DOHH2 (cell line): Measurements from ENCODE around the gene OR2T3.
"Not testable (repeated sequence)": the region's sequence is repeated elsewhere in the genome, so short reads cannot be mapped to it uniquely, and the experiment has no call there.

Experiments used
- H3F3A ChIP-seq: fragments of 200-600 bp; sonication (generic), shearing (Covaris generic); 2 replicates; pipeline ENCODE4 v1.6.0; 2016; ENCODE audit warnings: antibody characterized with exemption, mild to moderate bottlenecking; ENCODE audit not compliant: control insufficient read depth, insufficient read depth
- H3K27ac ChIP-seq: fragments of 200-600 bp; sonication (generic); 2 replicates; pipeline ENCODE4 v1.5.1; 2014; ENCODE audit warnings: low read depth, mild to moderate bottlenecking, low read length, moderate library complexity
- H3K27me3 ChIP-seq: fragments of 200-600 bp; sonication (generic); 2 replicates; pipeline ENCODE4 v1.6.1; 2014; ENCODE audit warnings: mild to moderate bottlenecking, low read length, mixed read lengths; ENCODE audit not compliant: control insufficient read depth
- H3K36me3 ChIP-seq: fragments of 200-600 bp; sonication (generic); 2 replicates; pipeline ENCODE4 v1.6.1; 2014; ENCODE audit warnings: mild to moderate bottlenecking, low read length, moderate library complexity, mixed read lengths; ENCODE audit not compliant: control insufficient read depth
- H3K4me1 ChIP-seq: fragments of 200-600 bp; sonication (generic); 2 replicates; pipeline ENCODE4 v1.6.1; 2014; ENCODE audit warnings: mild to moderate bottlenecking, low read length, mixed read lengths; ENCODE audit not compliant: control insufficient read depth
- H3K4me2 ChIP-seq: fragments of 200-600 bp; sonication (generic); 2 replicates; pipeline ENCODE4 v1.6.0; 2014; ENCODE audit warnings: mild to moderate bottlenecking, low read length, moderate library complexity
- H3K4me3 ChIP-seq: fragments of 200-600 bp; sonication (generic); 2 replicates; pipeline ENCODE4 v1.5.1; 2014; ENCODE audit warnings: mild to moderate bottlenecking, low read length, mixed read lengths
- H3K79me2 ChIP-seq: fragments of 200-600 bp; sonication (generic); 2 replicates; pipeline ENCODE4 v1.6.1; 2014; ENCODE audit warnings: mild to moderate bottlenecking, low read length, mixed read lengths; ENCODE audit not compliant: control insufficient read depth
- H3K9me2 ChIP-seq: fragments of 200-600 bp; sonication (generic); replicated peaks from 2 replicates; pipeline ENCODE4 v1.6.1; 2014; ENCODE audit warnings: mild to moderate bottlenecking, low read length, mixed read lengths; ENCODE audit not compliant: control insufficient read depth
- H3K9me3 ChIP-seq: fragments of 200-600 bp; sonication (generic); 2 replicates; pipeline ENCODE4 v1.6.1; 2014; ENCODE audit warnings: antibody characterized with exemption, low read length, mixed read lengths; ENCODE audit not compliant: control insufficient read depth, insufficient read depth
- H4K20me1 ChIP-seq: fragments of 200-600 bp; sonication (generic); 2 replicates; pipeline ENCODE4 v1.6.0; 2014; ENCODE audit warnings: low read depth, mild to moderate bottlenecking, antibody characterized with exemption, low read length, moderate library complexity; ENCODE audit not compliant: control insufficient read depth, insufficient read depth

Gene OR2T3

DNA sequence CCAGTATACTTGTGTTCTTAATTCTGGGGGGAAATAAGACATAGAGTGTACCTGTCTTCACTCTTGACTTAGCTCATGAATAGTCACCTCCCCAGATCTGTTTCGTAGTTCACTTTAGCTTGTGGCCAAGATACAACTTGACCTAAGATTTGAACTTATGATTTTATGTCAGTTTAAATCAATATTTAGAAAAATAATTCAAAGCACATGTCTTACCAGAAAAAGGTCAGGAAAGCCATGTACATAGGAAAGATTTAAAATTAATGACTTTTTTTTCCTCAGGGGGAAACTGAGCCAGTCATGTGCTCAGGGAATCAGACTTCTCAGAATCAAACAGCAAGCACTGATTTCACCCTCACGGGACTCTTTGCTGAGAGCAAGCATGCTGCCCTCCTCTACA lies at the start of gene OR2T3:
TSS of gene OR2T3 (plus strand) at position 301 of the 400 bp plus-strand sequence. CDS start at position 301, 0 bp downstream.
- not testable (repeated sequence) for H3K4me1 ChIP-seq, H4K20me1 ChIP-seq, H3K4me2 ChIP-seq, H3K9me3 ChIP-seq, H3K9me2 ChIP-seq, H3K27ac ChIP-seq, H3K4me3 ChIP-seq, H3F3A ChIP-seq, H3K36me3 ChIP-seq, H3K79me2 ChIP-seq, H3K27me3 ChIP-seq

DNA sequence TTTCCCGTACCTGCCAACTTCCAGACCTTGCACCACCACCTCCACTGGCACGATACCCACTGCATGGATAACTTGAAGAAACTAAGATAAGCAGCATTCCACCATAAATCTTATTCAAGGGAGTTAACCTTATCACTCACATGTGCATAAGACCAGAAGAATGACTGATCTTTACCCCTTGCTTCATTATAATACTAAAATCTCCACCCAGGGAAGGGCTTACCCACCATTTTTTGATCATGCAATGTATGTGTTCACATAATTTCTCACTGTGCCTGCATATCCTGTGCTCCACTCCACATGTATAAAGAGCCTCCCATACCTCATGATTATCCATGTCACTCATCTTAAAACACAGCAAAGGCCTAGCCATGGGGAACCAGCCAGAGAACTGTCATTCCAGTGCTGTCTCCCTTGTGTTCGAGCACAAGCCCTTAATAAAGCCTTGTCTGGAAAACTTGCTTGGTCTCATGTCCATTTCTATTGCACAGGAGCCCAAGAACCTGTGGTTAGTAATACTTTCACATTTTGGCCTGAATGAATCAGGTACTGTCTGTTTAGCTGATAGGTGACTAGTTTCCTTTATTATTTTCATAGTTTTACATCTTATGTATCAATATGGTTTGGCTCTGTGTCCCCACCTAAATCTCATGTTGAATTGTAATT lies 45.5 kb upstream of the OR2T3 start:
- not testable (repeated sequence) for H3K4me3 ChIP-seq, H3F3A ChIP-seq, H3K79me2 ChIP-seq, H3K36me3 ChIP-seq, H4K20me1 ChIP-seq, H3K4me1 ChIP-seq, H3K9me2 ChIP-seq, H3K9me3 ChIP-seq, H3K4me2 ChIP-seq, H3K27me3 ChIP-seq, H3K27ac ChIP-seq

DNA sequence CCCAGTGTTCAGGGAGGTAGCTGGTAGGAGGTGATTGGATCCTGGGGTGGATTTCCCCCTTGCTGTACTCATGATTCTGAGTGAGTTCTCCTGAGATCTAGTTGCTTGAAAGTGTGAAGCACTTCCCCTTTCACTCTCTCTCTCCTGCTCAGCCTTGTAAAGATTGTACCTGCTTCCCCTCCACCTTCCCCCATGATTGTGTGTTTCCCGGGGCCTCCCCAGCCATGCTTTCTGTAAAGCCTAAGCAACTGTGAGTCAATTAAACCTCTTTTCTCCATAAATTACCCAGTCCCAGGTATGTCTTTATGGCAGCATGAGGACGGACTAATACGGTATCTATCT lies 45.0 kb upstream of the OR2T3 start:
- H4K20me1 ChIP-seq, H3K27me3 ChIP-seq, H3K9me3 ChIP-seq: not testable (repeated sequence)

GRCh38 chr1:248431683-248432082 lies 41.5 kb upstream of the OR2T3 start:
- not testable (repeated sequence) for H4K20me1 ChIP-seq, H3K9me3 ChIP-seq, H3K4me1 ChIP-seq, H3K27ac ChIP-seq, H3K4me2 ChIP-seq, H3K4me3 ChIP-seq, H3K9me2 ChIP-seq, H3K36me3 ChIP-seq, H3K27me3 ChIP-seq, H3K79me2 ChIP-seq, H3F3A ChIP-seq

More for the DNA sequence above, 45.0 kb upstream of the OR2T3 start:
- H3F3A ChIP-seq, H3K79me2 ChIP-seq, H3K27ac ChIP-seq, H3K4me1 ChIP-seq, H3K9me2 ChIP-seq, H3K4me2 ChIP-seq, H3K4me3 ChIP-seq, H3K36me3 ChIP-seq: not testable (repeated sequence)

DNA sequence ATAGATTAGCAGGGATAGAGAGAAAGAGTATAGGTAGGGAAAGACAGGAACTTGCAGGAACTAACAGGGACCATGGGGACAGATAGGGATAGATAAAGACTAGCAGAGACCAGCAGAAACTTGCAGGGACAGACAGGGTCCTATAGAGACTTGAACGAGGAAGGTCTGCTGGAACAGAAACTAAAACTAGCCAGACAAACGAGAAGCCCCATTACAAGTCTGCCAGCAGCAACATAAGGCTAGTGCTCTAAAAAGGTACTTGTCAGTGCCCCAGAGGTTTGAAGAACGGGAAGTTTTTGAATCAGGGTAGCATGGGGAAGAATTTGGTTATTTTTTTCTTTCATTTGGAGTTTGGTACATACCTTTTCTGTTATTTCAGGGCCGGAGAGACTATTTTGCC lies 41.0 kb upstream of the OR2T3 start:
- H4K20me1 ChIP-seq, H3K4me2 ChIP-seq, H3K4me3 ChIP-seq, H3K4me1 ChIP-seq, H3K27ac ChIP-seq, H3K9me2 ChIP-seq, H3K79me2 ChIP-seq, H3K27me3 ChIP-seq, H3F3A ChIP-seq, H3K36me3 ChIP-seq, H3K9me3 ChIP-seq: not testable (repeated sequence)

- not testable (repeated sequence) for H3K36me3 ChIP-seq, H3F3A ChIP-seq, H3K4me3 ChIP-seq, H3K9me3 ChIP-seq, H3K9me2 ChIP-seq, H3K4me2 ChIP-seq, H3K27me3 ChIP-seq, H3K79me2 ChIP-seq, H4K20me1 ChIP-seq, H3K27ac ChIP-seq, H3K4me1 ChIP-seq
These were observed 39.2 kb upstream of the OR2T3 start for GRCh38 chr1:248433811-248434415.

DNA sequence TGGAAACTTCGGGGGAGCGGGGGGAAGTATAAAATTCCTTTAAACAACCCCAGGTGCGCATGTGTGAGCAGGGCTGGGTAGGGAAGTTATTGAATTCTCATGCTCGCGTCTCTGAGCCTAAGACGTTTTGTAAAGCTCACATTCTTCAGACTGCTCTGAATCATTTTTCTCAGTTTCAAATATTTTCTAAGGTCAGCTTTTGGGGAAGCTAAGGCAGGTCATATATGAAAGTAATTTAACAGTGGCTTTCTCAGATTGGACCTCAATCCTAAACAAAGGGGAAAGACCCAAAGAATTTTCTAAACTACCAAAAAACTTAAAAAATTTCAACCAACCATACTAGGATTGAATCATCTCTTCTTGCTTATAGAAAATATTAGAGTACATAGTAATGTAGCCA lies 38.2 kb upstream of the OR2T3 start:
- not testable (repeated sequence) for H3K27ac ChIP-seq, H3K27me3 ChIP-seq, H3K4me1 ChIP-seq, H3K79me2 ChIP-seq, H3F3A ChIP-seq, H4K20me1 ChIP-seq, H3K4me3 ChIP-seq, H3K9me2 ChIP-seq, H3K4me2 ChIP-seq, H3K36me3 ChIP-seq, H3K9me3 ChIP-seq

DNA sequence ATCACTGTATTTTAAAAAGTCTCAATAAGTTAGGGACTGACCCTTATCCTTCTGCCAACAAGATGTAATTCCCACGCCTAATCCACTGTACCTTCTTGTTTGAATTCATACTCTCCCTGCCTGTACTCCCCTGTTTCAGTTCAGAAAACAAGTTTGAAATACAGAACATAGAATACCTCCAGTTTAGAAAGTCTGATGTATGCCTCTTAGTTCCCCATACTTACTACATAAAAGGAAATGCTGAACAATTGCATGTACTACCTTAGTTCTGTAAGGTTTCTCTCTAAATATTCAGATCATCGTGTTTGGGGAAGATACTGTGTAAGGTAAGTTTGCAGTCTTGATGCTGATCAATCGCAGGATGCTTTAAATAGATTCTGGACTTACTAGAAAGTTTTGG lies 36.8 kb upstream of the OR2T3 start:
- not testable (repeated sequence) for H3F3A ChIP-seq, H4K20me1 ChIP-seq, H3K9me2 ChIP-seq, H3K79me2 ChIP-seq, H3K4me3 ChIP-seq, H3K27ac ChIP-seq, H3K27me3 ChIP-seq, H3K9me3 ChIP-seq, H3K36me3 ChIP-seq, H3K4me1 ChIP-seq, H3K4me2 ChIP-seq
